Measurements from ENCODE around the gene FNTB. TPM values are rescaled to one million over a fixed set of nuclear protein-coding genes. Genes with fewer than 3 reads are reported as not detected.
"Not testable (repeated sequence)": the region's sequence is repeated elsewhere in the genome, so short reads cannot be mapped to it uniquely, and the experiment has no call there.

The FNTB gene
- total RNA-seq, 1 donor from 2014 or later, result 6.8 TPM

- no peaks in the 10 kb centered on the region for H3K27me3 ChIP-seq (ENCODE audit: control insufficient read depth, insufficient read depth, low read length)
- no peak overlapping the region for H3K4me3 ChIP-seq (ENCODE audit: low read depth, low read length)
- H3K36me3 ChIP-seq (ENCODE audit: control insufficient read depth, insufficient read depth, low read length), result peaks cover 18% of the 10 kb centered on the region
- no peak for TF ChIP-seq CTCF (IDR thresholded peaks at IDR 0.05; ENCODE audit: insufficient read depth, low read length, severe bottlenecking)
- DNase-seq (ENCODE audit: low read depth) (no peak), FAIRE-seq (no peak)
Observed at GRCh38 chr14:65079201-65079600, 92.5 kb downstream of the FNTB start.

- H3K4me3 ChIP-seq (ENCODE audit: low read depth, low read length), result no peak overlapping the region
- DNase-seq (ENCODE audit: low read depth) (no peak), FAIRE-seq (no peak)
- no peaks in the 10 kb centered on the region for H3K27me3 ChIP-seq (ENCODE audit: control insufficient read depth, insufficient read depth, low read length)
- peaks cover 18% of the 10 kb centered on the region for H3K36me3 ChIP-seq (ENCODE audit: control insufficient read depth, insufficient read depth, low read length)
- no peak for TF ChIP-seq CTCF (IDR thresholded peaks at IDR 0.05; ENCODE audit: insufficient read depth, low read length, severe bottlenecking)
Observed at GRCh38 chr14:65079768-65080167, 93.1 kb downstream of the FNTB start.

GRCh38 chr14:65080960-65081747 is 94.5 kb downstream of the FNTB start:
- no peaks in the 10 kb centered on the region for H3K27me3 ChIP-seq (ENCODE audit: control insufficient read depth, insufficient read depth, low read length)
- no peak for TF ChIP-seq CTCF (IDR thresholded peaks at IDR 0.05; ENCODE audit: insufficient read depth, low read length, severe bottlenecking)
- no peak overlapping the region for H3K4me3 ChIP-seq (ENCODE audit: low read depth, low read length)
- FAIRE-seq (no peak), DNase-seq (ENCODE audit: low read depth) (no peak)
- H3K36me3 ChIP-seq (ENCODE audit: control insufficient read depth, insufficient read depth, low read length), result peaks cover 21% of the 10 kb centered on the region

- H3K27me3 ChIP-seq (ENCODE audit: control insufficient read depth, insufficient read depth, low read length), result no peaks in the 10 kb centered on the region
- FAIRE-seq, result no peak
- DNase-seq (ENCODE audit: low read depth), result no peak
- H3K4me3 ChIP-seq (ENCODE audit: low read depth, low read length), result no peak overlapping the region
- TF ChIP-seq CTCF (IDR thresholded peaks at IDR 0.05; ENCODE audit: insufficient read depth, low read length, severe bottlenecking), result no peak
- H3K36me3 ChIP-seq (ENCODE audit: control insufficient read depth, insufficient read depth, low read length), result peaks cover 13% of the 10 kb centered on the region
Observed at GRCh38 chr14:65082930-65083329, 96.2 kb downstream of the FNTB start.

- DNase-seq (ENCODE audit: low read depth) (no peak), FAIRE-seq (no peak)
- no peak for TF ChIP-seq CTCF (IDR thresholded peaks at IDR 0.05; ENCODE audit: insufficient read depth, low read length, severe bottlenecking)
- Histone ChIP-seq H3K27me3 (ENCODE audit: control insufficient read depth, insufficient read depth, low read length) (no peaks in the 10 kb centered on the region), H3K4me3 (ENCODE audit: low read depth, low read length) (no peak overlapping the region), H3K36me3 (ENCODE audit: control insufficient read depth, insufficient read depth, low read length) (peaks cover 19% of the 10 kb centered on the region)
Observed at GRCh38 chr14:65084554-65085505, 98.1 kb downstream of the FNTB start.

- FAIRE-seq; DNase-seq (ENCODE audit: low read depth); H3K4me3 ChIP-seq (ENCODE audit: low read depth, low read length); H3K27me3 ChIP-seq (ENCODE audit: control insufficient read depth, insufficient read depth, low read length): not testable (repeated sequence)
- H3K36me3 ChIP-seq (ENCODE audit: control insufficient read depth, insufficient read depth, low read length), result peaks cover 22% of the 10 kb centered on the region
Observed at GRCh38 chr14:65086686-65087085, 100.0 kb downstream of the FNTB start.

GRCh38 chr14:65087835-65088234 is 101.1 kb downstream of the FNTB start:
- H3K4me3 ChIP-seq (ENCODE audit: low read depth, low read length); DNase-seq (ENCODE audit: low read depth); H3K27me3 ChIP-seq (ENCODE audit: control insufficient read depth, insufficient read depth, low read length); FAIRE-seq: not testable (repeated sequence)
- peaks cover 23% of the 10 kb centered on the region for H3K36me3 ChIP-seq (ENCODE audit: control insufficient read depth, insufficient read depth, low read length)

Measured in bronchial epithelial cell (primary cell).